HG02884 (cell line): Measurements from ENCODE around the gene CHST11.

Experiments used
- ATAC-seq: cut with Tn5 transposase; IDR thresholded peaks from one replicate; pipeline ENCODE4 v1.9.1; 2021; ENCODE audit warnings: mild to moderate bottlenecking, moderate library complexity; ENCODE audit not compliant: unreplicated experiment

Gene CHST11

GRCh38 chr12:104687823-104688573, 231.2 kb downstream of the CHST11 start:
- ATAC-seq, result no peak

DNA sequence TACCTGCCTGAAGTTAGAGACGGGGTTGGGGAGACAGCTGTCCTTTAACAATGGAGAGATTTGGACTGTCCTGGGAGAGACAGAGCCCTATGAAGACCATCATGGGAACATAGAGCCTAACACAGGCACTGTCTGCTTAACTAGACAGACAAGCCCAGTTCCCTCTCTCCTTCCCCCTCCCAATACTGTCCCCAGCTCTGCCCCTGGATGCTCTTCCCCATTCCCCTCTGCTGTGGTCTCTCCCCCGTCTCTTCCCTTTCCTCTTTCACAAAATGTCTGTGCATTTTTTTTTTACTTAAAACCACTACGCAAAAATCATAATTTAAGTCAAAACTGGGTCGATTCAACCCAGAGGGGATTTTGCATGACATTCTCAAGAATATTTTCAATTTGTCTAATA, 232.9 kb downstream of the CHST11 start:
- no peak for ATAC-seq

- peak; percentile 43 for ATAC-seq
These were observed 235.2 kb downstream of the CHST11 start for GRCh38 chr12:104691721-104692556.

DNA sequence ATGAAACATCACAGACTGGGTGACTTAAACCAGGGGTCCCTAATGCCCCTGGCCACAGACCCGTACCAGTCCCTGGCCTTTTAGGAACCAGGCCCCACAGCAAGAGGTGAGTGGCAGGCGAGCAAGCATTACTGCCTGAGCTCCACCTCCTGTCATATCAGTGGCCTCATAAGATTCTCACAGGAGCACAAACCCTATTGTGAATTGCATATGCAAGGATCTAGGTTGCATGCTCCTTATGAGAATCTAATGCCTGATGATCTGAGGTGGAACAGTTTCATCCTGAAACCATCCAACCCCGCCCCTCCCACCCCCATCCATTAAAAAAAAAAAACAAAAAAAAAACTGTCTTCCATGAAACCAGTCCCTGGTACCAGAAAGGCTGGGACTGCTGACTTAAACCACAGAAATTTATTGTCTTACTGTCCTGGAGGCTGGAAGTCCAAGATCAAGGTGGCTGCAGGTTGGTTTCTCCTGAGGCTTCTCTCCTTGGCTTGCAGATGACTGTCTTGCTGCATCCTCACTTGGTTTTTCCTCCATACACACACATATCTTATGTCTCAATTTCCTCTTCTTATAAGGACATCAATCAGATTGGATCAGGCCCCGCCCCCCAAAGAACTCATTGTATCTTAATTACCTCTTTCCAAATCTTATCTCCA, 235.9 kb downstream of the CHST11 start:
- ATAC-seq, result no peak

DNA sequence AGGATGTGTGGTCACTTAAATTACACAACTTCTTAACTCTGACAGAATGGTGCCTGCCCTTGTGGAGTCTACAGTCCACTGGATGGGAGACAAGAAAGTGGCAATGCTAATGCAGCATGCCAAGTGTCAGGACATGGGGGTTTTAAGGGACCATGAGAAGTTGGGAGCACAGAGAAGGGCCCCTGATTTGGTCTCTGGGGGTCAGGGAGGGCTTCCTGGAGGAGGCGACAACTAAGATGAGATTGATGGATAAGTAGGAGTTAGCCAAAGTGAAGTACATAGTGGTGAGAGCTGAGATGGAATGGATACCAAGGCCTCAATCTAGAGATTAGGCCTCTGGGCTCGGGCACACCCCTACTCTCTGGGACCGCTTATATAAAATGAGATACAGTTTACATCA, 236.7 kb downstream of the CHST11 start:
- ATAC-seq, result no peak

DNA sequence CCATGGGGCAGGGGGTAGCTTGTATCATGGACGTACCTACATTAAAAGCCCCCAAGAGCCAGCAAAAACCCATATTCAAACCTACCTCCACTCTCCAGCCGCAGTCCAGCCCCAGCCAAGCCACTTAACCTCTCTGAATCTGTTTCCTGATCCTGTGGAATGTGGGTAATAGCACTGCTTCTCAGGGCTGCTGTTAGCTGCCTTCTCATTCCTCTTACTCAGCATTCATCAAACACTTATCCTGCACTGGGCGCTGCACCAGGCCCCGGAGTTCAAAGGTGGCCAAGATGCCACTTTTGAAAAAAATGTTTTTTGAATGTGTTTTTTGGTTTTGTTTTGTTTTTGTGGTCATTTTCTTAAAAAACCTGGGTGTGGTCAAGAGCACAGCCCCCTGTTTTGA, 237.4 kb downstream of the CHST11 start:
- ATAC-seq, result no peak

- no peak for ATAC-seq
These were observed 238.0 kb downstream of the CHST11 start for GRCh38 chr12:104694711-104695110.

DNA sequence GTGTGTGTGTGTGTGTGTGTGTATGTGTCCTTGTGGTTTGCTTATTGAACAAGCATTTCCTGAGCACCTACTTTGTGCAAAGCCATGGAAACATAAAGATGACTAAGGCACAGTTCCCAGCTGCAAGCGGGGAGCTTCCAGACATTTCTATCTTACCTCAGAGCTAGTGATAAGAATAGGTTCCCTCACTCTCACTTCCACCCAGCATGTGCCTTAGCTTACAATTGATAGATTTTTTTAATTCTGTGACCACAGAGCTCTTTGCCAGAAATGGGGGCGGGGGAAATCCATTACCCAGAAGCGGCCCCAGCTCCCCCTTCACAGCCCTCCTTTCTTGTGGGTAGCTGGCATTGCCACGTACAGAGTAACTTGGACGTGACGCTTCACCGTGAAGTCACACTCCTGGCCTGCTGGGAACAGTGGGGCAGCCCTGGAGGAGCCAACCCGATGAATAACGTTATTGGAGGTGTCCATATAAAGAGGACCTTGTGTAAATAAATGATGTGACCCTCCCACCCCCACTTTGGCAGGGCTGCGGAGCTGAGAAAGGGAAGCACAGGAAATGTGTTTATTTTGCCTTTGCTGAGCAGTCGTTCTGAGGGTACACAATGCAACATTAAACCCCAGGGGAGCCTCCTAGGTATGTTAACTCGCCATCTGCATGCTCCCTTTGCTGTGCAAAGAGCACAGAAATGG, 238.9 kb downstream of the CHST11 start:
- peak; percentile 48 for ATAC-seq

- no peak for ATAC-seq
These were observed 240.4 kb downstream of the CHST11 start for GRCh38 chr12:104697186-104697585.

GRCh38 chr12:104698871-104699270, 242.1 kb downstream of the CHST11 start:
- ATAC-seq, result no peak

- no peak for ATAC-seq
These were observed 242.9 kb downstream of the CHST11 start for GRCh38 chr12:104699489-104700190.

DNA sequence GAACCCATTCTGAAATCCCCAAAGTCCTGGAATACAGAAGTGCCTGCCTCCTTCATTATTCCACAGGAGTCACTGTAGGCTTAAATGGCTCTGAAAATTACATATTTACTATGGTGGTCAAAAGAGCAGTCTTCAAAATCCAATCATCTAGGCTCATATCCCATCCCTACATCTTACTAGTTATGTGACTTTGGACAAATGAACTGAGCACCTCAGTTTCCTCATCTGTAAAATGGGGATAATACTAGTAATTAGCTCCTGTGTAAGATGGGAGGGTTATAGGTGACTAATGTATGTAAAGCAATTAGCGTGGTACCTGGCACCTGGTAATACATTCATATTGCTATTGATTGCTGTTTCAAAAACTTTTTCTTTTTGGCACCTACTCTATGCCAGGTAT, 243.6 kb downstream of the CHST11 start:
- ATAC-seq, result no peak

GRCh38 chr12:104701301-104701700, 244.6 kb downstream of the CHST11 start:
- ATAC-seq, result no peak

- no peak for ATAC-seq
These were observed 245.0 kb downstream of the CHST11 start for GRCh38 chr12:104701756-104702155.

DNA sequence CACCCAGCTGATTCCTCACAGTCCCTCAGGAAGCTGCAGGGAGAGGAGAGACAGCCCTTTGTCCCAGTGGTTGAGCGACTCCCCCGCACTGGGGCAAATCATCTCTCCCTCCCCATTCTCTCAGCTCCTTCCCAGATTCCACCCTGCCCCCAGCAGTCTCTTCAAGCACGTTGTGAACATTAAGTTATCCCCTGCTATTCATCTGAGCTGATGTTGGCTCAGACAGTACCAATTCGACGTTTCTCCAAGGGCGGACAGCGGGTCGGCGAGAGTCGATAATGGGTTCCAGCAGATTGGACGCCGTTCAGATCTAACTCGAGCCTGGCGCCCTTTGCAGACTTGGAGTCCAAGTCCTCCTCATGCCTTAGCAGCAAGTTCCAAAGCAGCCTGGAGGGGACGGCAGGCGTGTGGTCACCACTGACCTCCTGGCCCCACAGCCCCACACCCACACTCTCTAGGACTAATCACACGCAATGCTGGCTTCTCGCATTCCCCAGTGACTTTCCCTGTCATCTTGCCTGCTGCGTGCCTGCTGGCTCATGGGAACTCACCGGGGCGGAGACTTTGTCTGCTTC, 245.9 kb downstream of the CHST11 start:
- no peak for ATAC-seq

DNA sequence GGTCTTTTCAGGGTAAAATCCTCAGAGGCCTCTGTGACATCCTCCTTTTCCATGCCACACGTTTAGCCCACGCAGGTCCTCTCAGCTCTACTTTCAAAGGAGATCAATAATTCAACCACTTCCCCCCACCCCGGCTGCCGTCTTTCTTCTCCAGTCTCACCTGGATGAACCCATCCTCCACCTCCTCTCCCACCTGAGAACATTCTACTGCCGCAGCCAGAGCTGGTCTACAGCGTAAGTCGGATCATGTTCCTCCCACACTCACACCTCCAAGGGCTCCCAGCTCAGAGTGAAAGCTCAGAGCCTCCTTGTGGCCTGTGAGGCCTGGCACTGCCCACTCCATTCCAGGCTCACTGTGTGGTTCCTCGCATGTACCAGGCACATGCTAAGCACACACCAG, 246.6 kb downstream of the CHST11 start:
- ATAC-seq, result no peak

- no peak for ATAC-seq
These were observed 247.6 kb downstream of the CHST11 start for GRCh38 chr12:104704224-104704779.

- ATAC-seq, result no peak
These were observed 250.4 kb downstream of the CHST11 start for GRCh38 chr12:104707194-104707593.

DNA sequence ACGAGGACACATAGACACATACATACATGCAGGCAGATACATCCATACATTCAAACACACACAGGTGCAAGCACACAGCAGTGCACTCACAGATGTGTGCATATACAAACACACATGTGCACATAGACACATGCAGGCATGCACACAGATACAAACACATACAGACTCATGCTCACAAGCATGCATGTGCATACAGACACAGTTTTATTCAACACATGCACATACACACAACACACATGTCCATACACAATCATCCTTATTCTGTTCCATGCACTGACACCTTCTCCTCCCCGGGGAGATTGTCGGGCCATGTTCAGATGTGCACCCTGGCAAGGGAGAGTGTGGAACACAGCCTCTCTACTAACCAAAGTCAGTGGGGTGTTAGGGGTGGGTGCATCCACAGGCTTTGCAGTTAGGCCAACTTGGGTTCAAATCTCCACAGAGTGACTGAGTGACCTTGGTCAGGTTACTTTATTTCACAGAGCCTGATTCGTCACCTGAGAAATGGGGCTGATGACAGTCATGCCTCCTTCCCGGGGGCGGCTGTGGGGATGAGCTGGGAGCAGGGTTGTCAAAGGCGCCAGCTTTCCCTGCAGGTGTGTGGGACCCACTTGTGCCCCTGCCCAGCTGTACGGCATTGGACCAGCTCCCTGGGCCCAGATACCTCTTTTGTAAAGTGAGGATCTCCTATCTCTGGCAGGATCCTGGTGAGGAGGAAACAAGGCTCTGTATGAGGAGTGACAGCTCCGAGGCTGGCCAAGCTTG, 251.2 kb downstream of the CHST11 start:
- ATAC-seq, result no peak
